Activated CD8-positive, alpha-beta memory T cell treated with anti-CD3 and anti-CD28 coated beads, Interleukin-2, amount 50 U/mL, for 1 hour (primary cell): ENCODE data around the gene APOBEC3B.
"Not testable (repeated sequence)": the region's sequence is repeated elsewhere in the genome, so short reads cannot be mapped to it uniquely, and the experiment has no call there.

Source experiments
- DNase-seq: peaks from one replicate; pipeline ENCODE4 v3.0.0-alpha.2; 2020; ENCODE audit errors: extremely low read depth

APOBEC3B gene

DNA sequence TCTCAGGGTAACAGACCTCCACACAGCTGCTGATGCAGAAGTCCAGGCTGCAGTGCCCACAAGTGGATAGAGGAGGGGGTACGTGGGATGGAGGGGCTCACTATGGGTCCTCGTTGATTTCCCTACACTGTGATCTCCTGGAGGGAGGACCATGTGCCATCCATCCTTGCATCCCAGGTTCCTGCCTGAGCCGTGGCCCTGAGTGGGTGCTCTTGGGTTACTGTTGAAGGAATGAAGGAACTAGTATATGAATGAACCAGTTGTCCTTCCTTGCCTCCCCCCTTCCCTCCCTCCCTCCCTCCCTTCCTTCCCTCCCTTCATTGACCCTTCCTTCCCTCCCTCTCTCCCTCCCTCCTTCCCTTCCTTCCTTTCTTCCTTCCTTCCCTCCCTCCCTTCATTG, 15.4 kb downstream of the APOBEC3B start:
- DNase-seq: no peak

DNA sequence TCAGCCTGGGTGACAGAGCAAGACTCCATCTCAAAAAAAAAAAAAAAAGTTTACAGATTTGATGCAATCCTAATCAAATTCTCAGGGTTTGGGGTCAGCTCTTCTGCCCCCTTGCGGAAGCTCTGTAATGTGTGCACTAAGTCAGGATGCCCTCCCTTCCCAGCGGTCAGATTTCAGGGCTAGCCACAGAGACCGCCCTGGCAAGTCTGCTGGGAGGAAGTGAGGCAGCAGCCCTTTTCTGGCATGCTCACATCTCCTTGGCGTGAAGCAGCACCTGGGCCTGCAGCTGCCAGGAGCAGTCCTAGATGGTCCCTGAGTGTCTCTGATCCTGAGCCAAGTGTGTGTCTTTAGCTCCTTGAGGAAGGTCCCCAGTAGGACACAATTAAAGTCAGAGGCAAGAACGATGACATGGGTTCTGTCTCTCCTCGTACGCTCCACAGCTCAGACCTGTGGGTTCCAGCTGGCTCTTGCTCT, 21.1 kb downstream of the APOBEC3B start:
- peak; percentile 45 for DNase-seq

DNA sequence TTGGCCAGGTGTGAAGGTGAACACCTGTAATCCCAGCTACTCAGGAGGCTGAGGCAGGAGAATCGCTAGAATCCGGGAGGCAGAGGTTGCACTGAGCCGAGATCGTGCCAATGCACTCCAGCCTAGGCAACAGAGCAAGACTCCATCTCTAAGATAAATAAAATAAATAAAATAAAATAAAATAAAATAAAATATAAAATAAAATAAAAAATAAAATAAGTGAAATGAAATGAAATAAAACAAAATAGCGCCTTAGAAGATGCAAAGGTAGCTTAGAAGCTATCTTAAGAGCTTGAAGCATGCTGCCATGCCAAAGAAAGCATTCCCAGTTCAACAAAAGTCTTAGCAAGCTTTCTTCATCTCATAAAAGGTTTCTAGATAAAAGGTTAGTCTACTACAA, 25.0 kb downstream of the APOBEC3B start:
- no peak for DNase-seq

DNA sequence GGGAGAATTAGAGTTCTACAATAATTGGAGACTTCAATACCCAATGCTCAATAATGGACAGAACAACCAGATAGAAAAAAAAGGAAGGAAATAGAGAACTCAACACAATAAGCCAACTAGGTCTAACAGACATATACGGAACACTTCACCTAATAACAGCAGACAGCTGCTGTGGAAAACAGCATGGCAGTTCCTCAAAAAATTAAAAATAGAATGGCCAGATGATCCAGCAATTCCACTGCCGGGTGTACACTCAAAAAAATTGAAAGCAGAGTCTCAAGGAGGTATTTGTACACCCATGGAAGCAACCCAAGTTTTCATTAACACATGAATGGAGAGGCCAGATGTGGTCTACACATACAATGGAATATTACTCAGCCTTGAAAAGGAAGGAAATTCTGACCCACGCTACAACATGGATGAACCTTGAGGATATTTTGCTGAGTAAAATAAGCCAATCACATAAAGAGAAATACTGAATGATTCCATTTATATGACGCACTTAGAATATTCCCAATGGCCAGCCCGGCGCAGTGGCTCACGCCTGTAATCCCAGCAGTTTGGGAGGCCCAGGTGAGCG, 26.2 kb downstream of the APOBEC3B start:
- DNase-seq: not testable (repeated sequence)

DNA sequence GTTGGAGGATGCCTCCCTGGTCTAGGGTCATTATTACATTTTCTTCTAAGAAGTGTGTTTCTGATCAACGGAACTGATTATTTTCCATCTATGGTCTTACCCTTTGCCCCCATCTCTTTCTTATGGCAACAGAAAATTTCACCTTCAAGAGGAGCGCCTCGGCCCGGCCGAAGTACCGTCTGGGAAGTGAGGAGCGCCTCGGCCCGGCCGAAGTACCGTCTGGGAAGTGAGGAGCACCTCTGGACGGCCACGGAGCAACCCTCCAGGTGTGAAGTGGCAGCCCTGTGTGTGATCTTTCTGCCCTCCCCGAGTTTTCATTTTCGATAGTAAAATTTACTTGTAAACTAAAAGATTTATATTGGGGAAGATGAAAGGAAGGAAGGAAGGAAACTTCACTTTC, 28.8 kb downstream of the APOBEC3B start:
- DNase-seq: no peak

DNA sequence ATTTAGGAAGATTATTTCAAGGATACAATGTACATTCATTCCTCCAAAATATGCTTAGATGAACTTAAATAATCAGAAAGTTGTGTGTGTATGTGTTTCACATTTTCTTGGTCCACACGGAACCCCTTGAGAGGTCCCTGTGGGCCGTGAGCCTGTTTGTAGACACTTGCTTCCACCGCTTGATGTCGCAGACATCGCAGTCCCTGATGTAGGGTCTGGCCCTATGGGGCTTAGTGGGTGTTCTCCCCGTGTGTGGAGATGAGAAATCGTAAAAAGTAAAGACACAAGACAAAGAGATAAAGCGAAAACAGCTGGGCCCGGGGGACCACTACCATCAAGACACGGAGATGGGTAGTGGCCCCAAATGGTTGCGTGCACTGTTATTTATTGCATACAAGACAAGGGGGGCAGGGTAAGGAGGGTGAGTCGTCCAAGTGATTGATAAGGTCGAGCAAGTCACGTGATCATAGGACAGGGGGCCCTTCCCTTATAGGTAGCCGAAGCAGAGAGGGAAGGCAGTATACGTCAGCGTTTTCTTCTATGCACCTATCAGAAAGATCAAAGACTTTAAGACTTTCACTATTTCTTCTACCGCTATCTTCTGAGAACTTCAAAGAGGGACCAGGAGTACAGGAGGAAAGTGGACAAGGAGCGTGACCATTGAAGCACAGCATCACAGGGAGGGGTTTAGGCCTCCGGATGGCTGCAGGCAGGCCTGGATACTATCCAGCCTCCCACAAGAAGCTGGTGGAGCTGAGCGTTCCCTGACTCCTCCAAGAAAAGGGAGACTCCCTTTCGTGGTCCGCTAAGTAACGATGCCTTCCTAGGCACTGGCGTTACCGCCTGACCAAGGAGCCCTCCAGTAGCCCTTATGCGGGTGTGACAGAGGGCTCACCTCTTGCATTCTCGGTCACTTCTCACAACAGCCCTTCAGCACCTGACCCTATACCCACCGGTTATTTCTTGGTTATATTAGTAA, 30.7 kb downstream of the APOBEC3B start:
- DNase-seq: no peak

DNA sequence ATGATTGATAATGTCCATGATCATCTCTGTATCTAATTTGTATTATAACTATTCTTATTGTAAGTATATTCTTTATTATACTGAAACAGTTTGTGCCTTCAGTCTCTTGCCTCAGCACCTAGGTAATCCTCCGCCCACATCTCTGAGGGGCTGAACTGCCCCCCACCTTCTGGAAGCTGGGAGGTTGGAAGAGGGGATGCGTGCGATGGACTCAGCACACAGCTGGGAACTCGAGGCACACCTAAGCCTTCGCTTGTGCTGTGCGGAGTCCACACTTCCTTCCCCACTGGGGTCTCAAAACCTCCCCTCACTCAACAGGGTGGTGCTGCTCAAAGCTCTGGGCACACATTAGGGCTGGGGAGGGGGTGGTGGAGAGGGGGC, 31.4 kb downstream of the APOBEC3B start:
- DNase-seq: not testable (repeated sequence)

DNA sequence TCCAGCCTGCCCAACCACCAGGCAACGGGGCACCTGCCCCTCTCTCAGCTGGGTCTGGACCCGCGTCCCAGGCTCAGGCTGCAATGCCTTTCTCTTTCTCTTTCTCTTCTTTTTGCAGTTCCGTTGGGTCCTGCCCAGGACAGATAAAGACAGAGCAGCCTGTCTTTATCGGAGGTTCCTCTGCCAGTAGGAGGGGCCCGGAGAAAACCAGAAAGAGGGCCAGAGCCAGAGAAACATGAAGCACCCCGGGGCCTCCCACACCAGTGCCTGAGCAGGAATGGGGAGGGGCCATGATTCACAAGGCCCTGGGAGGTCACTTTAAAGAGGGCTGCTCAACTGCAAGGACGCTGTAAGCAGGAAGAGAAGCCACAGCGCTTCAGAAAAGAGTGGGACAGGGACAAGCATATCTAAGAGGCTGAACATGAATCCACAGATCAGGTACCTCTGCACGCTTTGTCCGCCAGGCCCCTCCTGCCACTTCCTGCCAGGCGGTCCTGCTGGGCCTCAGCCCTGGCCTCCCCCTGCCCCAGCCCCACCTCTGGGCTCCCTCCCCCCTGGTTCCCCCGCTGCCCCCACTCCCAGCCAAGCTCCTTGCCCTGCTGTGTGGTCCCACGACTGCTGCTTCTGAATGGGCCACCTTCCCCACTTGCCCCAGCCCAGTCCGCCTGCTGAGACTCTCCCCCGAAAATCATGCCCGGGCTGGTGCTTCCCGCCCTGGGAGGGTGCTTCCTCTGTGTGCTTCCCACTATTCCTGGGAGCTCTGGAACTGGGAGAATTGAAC, 32.0 kb downstream of the APOBEC3B start, which contains the start of gene APOBEC3C:
Gene APOBEC3C, plus strand, starts transcription at position 316 of the 781 bp plus-strand sequence. Its CDS starts 106 bp downstream, at position 422.
- peak; percentile 51 for DNase-seq

DNA sequence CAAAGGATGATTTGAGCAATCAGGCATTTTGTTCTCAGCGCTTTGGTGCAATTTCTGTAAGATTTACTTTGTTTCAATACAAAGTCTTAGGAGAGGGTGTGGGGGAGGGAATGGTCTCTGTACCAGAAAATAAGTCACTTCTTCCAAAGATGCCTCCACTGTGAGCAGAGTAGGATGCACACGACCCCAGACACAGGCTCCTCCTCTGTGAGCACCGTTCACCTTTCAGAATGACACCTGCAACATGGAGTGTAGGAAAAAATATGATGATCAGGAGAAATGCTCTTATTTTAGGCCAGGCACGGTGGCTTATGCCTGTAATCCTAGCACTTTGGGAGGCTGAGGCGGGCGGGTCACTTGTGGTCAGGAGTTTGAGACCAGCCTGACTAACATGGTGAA, 32.6 kb downstream of the APOBEC3B start:
- not testable (repeated sequence) for DNase-seq

DNA sequence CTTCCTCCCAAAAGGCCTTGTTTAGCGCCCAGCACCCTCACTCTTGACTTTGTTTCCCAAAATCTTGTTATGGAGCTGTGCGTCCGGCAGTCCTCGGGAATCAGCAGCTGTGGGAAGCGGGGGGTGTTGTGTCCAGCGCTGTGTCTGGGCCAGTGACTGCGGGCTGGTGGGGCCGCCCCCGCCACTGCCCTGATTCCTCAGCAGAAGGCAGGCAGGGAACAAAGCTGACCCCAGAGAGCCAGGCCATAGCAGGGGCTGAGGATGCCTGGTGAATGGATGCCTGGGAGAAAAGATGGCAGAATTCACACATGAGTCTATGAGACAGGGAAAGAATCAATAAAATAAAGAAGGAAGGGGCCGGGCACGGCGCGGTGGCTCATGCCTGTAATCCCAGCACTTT, 34.4 kb downstream of the APOBEC3B start:
- DNase-seq: no peak

DNA sequence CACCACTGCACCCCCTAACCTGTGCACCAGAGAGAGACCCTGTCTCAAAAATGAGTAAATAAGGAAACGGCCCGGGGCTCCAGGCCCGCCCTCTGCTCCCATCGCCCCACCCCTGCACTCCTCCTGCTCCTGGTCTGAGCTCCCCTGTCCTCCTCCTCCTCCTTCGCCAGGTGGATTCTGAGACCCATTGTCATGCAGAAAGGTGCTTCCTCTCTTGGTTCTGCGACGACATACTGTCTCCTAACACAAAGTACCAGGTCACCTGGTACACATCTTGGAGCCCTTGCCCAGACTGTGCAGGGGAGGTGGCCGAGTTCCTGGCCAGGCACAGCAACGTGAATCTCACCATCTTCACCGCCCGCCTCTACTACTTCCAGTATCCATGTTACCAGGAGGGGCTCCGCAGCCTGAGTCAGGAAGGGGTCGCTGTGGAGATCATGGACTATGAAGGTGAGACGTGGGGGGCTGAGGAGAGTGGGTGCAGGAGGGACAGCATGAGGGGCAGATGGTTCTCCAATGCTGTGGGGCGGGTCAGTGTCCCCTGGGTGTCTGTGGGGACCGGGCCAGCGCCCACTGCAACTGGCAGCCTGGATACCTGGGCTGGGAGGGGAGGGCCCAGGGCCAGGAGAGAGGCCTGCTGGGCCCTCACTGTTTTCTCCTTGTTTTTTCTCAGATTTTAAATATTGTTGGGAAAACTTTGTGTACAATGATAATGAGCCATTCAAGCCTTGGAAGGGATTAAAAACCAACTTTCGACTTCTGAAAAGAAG, 35.6 kb downstream of the APOBEC3B start:
- no peak for DNase-seq

DNA sequence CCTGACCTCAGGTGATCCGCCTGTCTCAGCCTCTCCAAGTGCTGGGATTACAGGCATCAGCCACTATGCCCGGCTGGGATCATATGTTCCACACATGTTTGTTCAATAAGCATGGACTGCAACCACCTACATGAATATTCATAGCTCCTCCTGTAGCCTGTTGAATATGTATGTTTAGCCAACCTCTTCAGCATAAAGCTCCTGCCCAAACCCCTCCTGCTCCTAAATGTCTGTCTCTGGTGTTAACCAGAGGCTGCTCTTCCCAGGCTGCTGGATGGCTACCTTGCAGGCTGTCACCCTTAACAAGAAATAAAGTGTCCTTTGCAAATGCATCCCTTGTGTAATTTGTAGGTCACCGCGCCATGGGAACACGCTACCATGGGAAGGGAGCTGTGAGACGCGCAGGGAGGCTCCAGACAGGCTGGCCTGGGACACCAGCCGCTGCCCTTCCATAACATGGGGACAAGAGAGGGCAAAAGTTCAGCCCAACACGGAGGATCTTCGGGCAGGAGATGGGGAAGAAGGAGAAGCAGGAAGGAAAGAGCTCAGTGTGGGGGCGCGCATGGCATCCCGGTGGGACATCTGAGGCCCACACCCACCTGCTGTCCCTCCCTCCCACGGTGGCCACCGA, 38.0 kb downstream of the APOBEC3B start:
- not testable (repeated sequence) for DNase-seq

DNA sequence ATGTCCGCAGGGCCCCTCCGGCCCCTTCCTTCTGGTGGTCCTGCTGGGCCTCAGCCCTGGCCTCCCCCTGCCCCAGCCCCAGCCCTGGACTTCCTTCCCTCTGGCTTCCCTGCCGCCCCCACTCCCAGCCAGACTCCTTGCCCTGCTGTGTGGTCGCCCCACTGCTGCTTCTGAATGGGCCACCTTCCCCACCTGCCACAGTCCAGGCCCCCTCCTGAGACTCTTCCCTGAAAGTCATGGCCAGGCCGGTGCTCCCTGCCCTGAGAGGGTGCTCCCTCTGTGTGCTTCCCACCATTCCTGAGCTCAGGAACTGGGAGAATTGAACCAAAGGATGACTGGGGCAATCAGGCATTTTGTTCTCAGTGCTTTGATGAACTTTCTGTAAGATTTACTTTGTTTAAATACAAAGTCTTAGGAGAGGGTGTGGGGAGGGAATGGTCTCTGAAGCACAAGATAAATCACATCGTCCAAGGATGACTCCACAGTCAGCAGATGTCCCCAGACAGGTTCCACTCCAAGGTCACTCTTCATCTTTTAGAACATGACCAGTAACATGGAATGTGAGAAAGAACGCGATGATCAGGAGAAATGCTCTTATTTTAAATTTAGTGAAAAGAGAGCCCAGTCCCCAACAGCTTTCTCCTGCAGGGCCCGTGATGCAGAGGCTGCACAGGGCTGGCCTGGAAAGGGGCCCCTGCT, 39.6 kb downstream of the APOBEC3B start:
- DNase-seq: no peak

DNA sequence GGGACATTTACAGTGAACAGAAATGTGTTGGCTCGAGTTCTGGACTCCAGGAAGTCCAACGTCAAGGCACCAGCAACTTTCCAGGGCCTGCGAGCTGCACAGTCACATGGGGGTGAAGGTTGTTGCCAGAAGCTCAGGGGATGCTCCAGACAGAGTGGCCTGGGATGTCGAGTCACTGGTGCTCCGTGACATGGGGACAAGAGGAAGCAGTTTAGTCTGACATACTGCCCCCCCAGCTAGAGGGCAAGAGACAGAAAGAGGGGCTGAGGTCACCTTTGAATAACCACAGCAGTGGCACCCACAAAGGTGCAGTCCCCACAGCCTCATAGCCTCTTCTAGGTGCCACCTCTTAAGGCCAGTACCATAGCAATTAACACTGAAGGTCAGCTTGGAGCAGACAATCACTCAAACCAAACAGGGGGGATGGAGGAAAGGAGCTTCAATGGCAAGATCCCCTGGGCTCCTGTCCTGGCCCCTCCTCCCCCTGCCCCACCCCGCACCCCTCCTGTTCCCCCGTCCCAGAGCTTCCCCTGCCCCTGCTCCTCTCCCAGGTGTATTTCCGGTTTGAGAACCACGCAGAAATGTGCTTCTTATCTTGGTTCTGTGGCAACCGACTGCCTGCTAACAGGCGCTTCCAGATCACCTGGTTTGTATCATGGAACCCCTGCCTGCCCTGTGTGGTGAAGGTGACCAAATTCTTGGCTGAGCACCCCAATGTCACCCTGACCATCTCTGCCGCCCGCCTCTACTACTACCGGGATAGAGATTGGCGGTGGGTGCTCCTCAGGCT, 42.6 kb downstream of the APOBEC3B start:
- no peak for DNase-seq

DNA sequence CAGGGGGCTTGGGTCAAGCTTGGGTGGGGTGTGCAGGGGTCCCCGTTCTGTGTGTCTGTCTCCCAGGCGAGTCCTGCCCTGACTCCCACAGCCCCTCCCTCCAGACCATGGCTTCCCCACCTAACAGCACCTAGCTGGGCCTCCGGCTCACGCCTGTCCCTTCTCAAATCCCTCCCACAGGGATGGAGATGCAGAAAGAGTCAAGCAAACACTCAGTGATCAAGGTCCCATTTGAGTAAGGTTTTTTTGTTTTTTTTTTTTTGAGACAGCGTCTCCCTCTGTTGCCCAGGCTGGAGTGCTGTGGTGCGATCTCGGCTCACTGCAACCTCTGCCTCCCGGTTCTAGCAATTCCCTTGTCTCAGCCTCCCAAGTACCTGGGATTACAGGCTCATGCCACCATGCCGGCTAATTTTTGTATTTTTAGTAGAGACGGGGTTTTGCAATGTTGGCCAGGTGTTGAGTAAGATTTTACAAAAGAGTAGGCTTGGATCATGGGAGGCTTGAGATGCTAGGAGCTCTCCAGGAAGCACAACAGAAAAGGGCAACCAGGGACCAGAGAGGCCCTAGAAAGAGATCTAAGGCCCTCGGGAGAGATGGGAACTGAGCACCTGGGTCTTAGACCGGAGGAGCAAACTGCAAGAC, 44.5 kb downstream of the APOBEC3B start:
- no peak for DNase-seq

DNA sequence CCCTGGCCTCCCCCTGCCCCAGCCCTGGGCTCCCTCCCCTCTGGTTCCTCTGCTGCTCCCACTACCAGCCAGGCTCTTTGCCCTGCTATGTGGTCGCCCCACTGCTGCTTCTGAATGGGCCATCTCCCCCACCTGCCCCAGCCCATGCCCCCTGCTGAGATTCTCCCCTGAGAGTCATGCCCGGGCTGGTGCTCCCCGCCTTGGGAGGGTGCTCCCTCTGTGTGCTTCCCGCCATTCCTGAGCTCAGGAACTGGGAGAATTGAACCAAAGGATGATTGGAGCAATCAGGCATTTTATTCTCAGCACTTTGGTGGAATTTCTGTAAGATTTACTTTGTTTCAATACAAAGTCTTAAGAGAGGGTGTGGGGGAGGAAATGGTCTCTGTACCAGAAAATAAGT, 45.6 kb downstream of the APOBEC3B start:
- DNase-seq: no peak

DNA sequence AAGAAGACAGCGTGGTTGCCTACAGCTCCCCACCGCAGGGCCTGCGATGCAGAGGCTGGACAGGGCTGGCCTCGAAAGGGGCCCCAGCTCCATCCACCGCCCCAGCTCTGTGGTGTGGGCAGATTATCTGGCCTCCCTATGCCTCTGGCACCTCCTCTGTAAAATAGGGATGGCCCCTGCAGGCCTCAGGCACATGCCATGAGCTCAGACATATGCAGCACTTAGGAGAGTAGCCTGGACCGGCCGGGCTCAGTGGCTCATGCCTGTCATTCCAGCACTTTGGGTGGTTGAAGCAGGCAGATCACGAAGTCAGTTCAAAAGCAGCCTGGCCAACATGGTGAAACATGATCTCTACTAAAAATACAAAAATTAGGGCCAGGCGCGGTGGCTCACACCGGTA, 46.1 kb downstream of the APOBEC3B start:
- DNase-seq: no peak

DNA sequence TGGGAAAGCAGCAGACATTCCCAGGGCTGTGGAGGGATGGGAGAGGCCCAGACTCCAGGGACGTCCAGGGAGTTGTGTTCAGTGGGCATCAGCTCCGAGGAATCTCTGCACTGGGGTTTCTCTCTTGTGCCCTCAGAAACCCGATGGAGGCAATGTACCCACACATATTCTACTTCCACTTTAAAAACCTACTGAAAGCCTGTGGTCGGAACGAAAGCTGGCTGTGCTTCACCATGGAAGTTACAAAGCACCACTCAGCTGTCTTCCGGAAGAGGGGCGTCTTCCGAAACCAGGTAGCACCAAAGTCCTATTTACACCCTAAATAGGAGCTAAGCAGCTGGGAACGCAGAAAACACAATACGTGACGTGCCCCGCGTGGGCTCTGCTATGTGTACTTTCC, 47.1 kb downstream of the APOBEC3B start:
- DNase-seq: no peak

DNA sequence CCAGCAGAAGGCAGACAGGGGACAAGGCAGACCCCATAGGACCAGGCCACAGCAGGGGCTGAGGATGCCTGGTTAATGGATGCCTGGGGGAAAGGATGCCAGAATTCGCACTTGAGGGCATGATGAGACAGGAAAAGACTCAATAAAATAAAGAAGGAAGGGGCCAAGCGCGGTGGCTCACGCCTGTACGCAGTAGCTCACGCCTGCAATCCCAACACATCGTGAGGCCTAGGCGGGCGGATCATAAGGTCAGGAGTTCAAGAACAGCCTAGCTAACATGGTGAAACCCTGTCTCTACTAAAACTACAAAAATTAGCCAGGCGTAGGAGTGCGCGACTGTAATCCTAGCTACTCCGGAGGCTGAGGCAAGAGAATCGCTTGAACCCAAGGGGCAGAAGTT, 48.6 kb downstream of the APOBEC3B start:
- DNase-seq: no peak
